HCT116 (cell line): Measurements from ENCODE around the gene HMCN1.

Experiments
- ATF3 ChIP-seq: IDR thresholded peaks from 2 replicates; pipeline ENCODE4 v1.6.1; 2012
- CTCF ChIP-seq, 3 experiments: fragments of 200-600 bp in 1 of 3; sonication (generic) in 1 of 3; IDR thresholded peaks in 2 of 3; conservative IDR thresholded peaks in 1 of 3; 2 replicates each; pipeline ENCODE4 v1.5.1; 2012 to 2017; ENCODE audit warnings: low read depth in 2 of 3, low read length in 2 of 3, antibody characterized with exemption in 1 of 3, borderline replicate concordance in 1 of 3, control low read depth in 1 of 3, mild to moderate bottlenecking in 1 of 3, mixed read lengths in 1 of 3, mixed run types in 1 of 3, moderate library complexity in 1 of 3; ENCODE audit not compliant: insufficient read depth in 1 of 3
- REST ChIP-seq: IDR thresholded peaks from 2 replicates; pipeline ENCODE4 v1.6.1; 2012; ENCODE audit warnings: low read depth
- SP1 ChIP-seq: IDR thresholded peaks from 2 replicates; pipeline ENCODE4 v1.6.1; 2012; ENCODE audit warnings: low read depth

GRCh38 chr1:185969524-185969991 is 235.4 kb downstream of the HMCN1 start:
- TF ChIP-seq CTCF (IDR thresholded peaks at IDR 0.05 in 2 of 3, conservative IDR thresholded peaks at IDR 0.05 in 1 of 3; ENCODE audit: borderline replicate concordance in 1 of 3, insufficient read depth in 1 of 3, low read depth in 2 of 3, low read length in 2 of 3) (no peak), ATF3 (no peak), SP1 (no peak), REST (no peak)
